HG03175 (cell line): ENCODE results near the gene LMO1.

Source experiments
- ATAC-seq: cut with Tn5 transposase; IDR thresholded peaks from one replicate; pipeline ENCODE4 v1.9.1; 2021; ENCODE audit warnings: mild to moderate bottlenecking, moderate library complexity; ENCODE audit not compliant: unreplicated experiment

The LMO1 gene

GRCh38 chr11:8207080-8208000 lies 56.3 kb downstream of the LMO1 start:
- ATAC-seq: no peak

- ATAC-seq: no peak
Observed at GRCh38 chr11:8206251-8207079, 57.2 kb downstream of the LMO1 start.

GRCh38 chr11:8205566-8205965 lies 58.1 kb downstream of the LMO1 start:
- ATAC-seq: no peak

GRCh38 chr11:8204596-8204995 lies 59.1 kb downstream of the LMO1 start:
- no peak for ATAC-seq

- no peak for ATAC-seq
Observed at GRCh38 chr11:8204025-8204424, 59.7 kb downstream of the LMO1 start.

GRCh38 chr11:8203414-8203715 lies 60.3 kb downstream of the LMO1 start:
- no peak for ATAC-seq

GRCh38 chr11:8202516-8203413 lies 60.9 kb downstream of the LMO1 start:
- ATAC-seq: no peak

GRCh38 chr11:8201644-8202365 lies 61.9 kb downstream of the LMO1 start:
- ATAC-seq: peak; percentile 53

GRCh38 chr11:8199676-8200075 lies 64.0 kb downstream of the LMO1 start:
- ATAC-seq: no peak

GRCh38 chr11:8196749-8197148 lies 66.9 kb downstream of the LMO1 start:
- no peak for ATAC-seq

- ATAC-seq: no peak
Observed at GRCh38 chr11:8194956-8195355, 68.7 kb downstream of the LMO1 start.

GRCh38 chr11:8192896-8193209 lies 70.8 kb downstream of the LMO1 start:
- ATAC-seq: no peak

- peak; percentile 56 for ATAC-seq
Observed at GRCh38 chr11:8192016-8192895, 71.4 kb downstream of the LMO1 start.

- no peak for ATAC-seq
Observed at GRCh38 chr11:8190431-8190830, 73.2 kb downstream of the LMO1 start.

- no peak for ATAC-seq
Observed at GRCh38 chr11:8186429-8186828, 77.2 kb downstream of the LMO1 start.

GRCh38 chr11:8183111-8183510 lies 80.6 kb downstream of the LMO1 start:
- ATAC-seq: no peak

- ATAC-seq: no peak
Observed at GRCh38 chr11:8180469-8180868, 83.2 kb downstream of the LMO1 start.

- ATAC-seq: no peak
Observed at GRCh38 chr11:8178297-8178696, 85.4 kb downstream of the LMO1 start.

GRCh38 chr11:8177136-8177535 lies 86.5 kb downstream of the LMO1 start:
- ATAC-seq: no peak
